Mucosa of gallbladder (tissue), 1 donor: ENCODE data around the gene KRT82. TPM values are rescaled to one million over a fixed set of nuclear protein-coding genes. Genes with fewer than 3 reads are reported as not detected.

Experiments used
- DNase-seq: peaks from one replicate; pipeline ENCODE4 v3.0.0-alpha.2; 2020; ENCODE audit warnings: low spot score
- total RNA-seq: library from RNA; stranded (reverse); gene quantifications from one replicate; pipeline ENCODE4 v1.2.1, GENCODE V29; 2021
- donor health status: DM: no; HTN: no; CAD: no.

The KRT82 gene
- total RNA-seq, 1 donor from 2014 or later = not detected

DNA sequence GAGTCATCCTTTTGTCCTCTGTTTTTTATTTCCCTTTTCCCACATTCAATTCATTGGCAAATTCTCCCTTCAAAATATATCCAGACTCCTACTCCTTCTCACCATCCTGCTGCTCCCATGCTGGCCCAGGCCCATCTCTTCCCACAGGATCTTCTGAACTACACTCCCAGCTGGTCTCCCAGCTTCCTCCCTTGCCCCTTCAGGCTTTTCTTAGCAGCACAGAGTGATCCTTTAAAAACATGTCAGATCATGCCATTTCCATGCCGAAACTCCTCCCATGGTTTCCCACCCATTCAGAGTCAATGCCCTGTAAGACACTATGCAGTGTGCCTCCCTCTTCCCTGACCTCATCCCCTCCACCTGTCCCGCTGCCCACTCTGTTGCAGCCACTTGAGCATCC lies 18.3 kb downstream of the KRT82 start:
- no peak for DNase-seq

DNA sequence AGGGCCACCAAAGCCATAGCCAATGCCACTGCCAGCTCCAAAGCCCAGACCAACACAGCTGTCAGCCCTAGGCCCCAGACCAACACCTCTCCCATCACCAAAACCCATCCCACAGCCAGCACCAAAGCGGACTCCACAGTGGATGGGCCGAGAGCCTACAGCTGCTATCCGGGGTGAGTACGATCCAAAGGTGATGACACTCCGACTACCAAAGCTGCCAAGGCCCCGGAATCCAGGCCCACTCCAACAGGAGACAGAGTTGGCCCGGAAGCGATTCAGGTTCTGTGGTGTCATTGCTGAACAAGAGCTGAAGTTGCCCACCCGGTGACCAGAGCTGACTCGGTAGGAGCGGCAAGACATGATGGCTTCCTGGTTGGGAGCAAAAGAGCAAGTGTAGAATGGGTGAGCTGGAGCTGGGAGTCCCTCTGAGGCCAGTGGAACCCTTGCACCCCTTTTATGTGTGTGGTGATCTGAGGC lies 20.9 kb downstream of the KRT82 start, which contains the start of gene KRT84:
KRT84 (minus strand) TSS at position 427 of the 477 bp plus-strand sequence; CDS start at position 360, 67 bp downstream.
- DNase-seq = no peak

DNA sequence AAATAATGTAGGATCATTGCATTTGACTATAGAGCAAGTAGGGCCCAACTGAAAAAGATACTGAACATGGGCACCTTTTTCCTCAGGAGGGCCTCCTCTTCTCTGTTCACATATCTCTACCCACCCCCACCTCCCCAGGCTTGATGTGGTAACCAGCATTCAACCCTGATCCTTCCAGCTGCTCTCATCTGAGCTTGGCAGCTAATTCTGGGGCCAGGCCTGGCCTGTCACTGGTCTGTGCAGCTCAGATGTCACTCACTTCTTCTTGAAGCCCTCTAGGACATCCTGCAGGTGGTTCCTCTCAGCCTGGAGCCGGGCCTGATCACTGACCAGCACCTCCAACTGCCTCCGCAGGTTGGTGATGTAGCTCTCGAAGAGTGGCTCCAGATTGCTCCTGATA lies 22.8 kb downstream of the KRT82 start:
- DNase-seq = no peak

DNA sequence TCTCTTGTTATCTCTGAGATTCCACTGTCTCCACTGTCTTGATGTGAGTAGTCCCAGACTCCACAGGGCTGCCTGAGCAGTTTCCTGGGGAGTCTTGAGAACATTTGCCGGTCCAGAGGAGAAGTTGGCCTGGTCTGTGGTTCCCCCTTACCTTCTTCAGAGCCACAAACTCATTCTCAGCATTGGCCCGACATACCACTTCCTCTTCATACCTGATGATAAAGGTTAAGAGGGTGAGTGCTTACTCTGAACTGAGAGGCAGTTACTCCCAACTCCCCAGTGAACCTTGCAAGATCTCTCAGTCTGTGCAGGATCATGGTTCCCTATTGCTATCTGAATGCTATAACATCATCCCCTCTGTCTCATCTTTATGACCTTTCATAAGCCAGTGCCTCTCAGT lies 23.3 kb downstream of the KRT82 start:
- no peak for DNase-seq

DNA sequence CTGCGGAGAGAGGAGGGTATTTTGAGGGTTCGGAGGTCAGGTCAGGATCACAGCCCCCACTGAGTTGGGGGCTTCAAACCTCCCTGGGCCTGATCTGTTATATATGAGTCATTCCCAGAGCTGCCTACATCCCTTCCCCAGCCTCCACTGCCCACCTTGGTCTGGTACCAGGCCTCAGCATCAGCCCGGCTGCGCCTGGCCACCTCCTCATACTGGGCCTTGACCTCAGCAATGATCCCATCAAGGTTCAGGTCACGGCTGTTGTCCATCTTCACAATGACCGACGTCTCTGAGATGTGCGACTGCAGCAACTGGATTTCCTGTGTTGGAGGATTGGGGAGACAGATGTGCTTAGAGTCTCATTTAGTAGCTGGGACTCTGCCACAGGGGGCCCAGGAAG lies 24.9 kb downstream of the KRT82 start:
- DNase-seq = no peak

DNA sequence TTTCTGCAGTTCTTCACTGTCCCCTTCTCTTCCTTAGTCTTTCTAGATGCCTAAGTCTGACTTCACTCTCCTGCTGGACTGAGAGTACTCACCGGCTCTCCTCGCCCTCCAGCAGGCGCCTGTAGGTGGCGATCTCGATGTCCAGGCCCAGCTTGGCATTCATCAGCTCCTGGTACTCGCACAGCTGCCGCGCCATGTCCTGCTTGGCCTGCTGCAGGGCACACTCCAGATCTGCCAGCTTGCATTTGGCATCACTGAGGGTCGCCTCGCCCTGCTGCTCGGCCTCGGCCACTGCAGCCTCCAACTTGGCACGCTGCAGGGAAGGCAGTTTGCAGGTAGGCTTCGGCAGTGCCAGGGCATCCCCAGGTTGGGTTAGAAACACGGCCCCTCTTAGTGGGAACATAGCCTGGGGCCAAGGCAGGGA lies 25.9 kb downstream of the KRT82 start:
- peak; percentile 49 for DNase-seq

DNA sequence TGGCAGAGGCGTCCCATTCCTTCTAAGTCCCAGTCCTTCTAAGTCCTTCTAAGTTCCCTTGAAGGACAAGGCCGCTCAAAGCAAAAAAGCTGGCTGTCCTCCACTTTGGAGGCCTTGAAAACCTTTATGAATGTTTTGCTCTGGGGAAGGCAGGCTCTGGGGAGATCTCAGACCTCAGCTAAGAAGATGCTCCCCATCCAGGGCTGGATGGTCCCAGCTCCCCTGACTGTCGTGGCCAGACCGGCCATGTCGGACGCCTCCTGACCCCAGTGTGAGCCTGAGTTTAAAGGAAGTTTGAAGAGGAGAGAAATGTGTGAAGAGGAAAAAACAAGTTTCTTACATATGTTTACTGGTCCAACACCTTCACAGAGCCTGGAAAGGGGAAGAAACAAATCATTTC lies 26.6 kb downstream of the KRT82 start:
- DNase-seq = no peak

DNA sequence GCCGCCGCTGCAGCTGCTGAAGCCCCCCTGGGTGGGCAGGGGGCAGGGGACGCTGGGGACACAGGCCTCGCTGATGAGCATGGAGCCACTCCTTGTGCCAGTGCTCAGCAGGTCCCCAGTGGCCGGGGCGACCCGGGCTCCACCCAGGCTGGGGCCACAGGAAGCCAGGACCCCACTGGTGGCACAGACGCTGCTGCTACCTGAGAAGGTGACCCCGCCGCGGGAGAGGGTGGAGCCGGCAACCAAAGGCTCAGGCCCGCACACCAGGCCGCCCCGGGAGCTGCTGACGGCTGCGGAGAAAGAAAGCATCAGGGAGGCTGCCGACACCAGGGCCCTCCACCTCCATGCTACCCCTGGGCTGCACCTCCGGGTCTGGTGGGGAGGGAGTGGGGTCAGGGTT lies 28.0 kb downstream of the KRT82 start:
- DNase-seq = no peak

DNA sequence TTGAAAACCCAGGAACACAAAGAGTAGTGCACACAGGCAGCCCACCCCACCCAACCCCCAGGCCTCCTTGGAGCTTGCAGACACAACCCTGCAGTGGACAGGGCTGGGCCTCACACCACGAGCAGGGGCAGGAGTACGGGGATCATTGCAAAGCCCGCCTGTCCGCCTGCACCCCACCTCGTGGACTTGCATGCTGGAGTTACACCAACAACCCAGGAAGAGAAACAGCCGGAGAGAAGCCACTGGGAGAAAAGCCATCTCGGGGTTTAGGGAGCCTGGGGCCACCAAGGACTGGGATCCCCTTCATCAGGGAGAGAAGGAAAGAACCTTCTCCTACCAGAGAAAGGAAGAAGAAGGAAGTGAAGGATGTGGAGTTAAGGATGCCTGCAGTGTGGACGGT lies 28.9 kb downstream of the KRT82 start:
- DNase-seq = no peak

DNA sequence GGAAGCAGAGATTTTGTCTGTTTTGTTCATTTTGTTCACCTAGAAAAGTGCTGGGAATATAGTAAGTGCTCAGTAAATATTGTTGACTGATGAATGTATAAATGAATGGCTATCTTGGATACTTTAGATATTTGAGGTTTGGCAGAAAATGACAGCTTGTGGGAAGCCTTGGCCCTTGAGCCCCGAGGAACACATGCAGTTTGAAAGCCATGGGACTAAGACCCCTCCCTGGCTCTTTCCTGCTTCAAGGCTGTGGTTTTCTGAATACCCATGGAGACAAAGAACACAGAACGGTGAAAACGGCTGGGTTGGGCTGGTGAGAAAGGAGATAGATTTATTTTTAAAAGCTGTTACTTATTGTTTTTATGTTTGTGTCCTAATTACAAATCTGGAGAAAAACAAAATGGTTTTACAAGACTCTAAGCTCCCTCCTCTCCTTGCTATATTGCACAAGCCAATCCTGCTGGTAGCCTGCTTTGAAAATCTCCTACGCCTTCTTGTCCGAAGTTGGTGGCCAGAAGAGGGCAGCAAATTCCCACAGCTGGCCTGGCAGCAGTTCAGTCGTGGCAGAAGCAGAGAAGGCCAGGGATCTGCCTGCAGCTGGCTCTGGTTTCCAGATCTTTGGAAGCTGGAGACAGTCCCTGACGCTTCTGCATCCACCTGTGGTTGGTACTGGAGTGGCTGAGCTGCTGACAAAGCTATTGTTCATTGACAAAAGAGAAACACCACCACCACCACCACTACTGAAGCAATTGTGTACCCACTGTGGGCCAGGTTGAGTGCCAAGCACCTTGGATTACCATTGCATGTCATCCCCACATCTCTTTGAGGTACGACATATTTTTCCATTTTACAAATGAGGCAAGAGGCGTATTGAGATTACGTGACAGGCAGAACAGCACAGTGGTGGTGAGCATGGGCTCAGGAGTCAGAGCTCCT lies 33.6 kb downstream of the KRT82 start:
- DNase-seq = peak; percentile 90

DNA sequence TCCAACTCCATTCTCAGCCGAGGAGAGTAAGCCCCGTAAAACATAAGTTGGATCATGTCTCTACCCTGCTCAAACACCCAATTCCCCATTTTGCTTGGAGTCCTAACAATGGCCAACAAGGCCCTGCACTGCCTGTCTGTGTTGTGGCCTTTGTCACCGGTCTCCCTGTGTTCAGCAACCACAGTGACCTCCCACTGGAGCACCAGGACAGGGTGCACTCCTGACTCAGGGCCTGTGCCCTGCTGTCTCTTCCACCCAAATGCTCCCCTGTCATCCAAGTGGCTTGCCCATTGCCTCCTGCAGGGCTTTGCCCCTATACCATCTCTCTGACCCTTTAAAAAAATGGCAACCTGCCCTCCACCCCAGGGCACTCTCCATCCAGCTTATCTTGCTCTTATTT lies 34.4 kb downstream of the KRT82 start:
- DNase-seq = no peak

DNA sequence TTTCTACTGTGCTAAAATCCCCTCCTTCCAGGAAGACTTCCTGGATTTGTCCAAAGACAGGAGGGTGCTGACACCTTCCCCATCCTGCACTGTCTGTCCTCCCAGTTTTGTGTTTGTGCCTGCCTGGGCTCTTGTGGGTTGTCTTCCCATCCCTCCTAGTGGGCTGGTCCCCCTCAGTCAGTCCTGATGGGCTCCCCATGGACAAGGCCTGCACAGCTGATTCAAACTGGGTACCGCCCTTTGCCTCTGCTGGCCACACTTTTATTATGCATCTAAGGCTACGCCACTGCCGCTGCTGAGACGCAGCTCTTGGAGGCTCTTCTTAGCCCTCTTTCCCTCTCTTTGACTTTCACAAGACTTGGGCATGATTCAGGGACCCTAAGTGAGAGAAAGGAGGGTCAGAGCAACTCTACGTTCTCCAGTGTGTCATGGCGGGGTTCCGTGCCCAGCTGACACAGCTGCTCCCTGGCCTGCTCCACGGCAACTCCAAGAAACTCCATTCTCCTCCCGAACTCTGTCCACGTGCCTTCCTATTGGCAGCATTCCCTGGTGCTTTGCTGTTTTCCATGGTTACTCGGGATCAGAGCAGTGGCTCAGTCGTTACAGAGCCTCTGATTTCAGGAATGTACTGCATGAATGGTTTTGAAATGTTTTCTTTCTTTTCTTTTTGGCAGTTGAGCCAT lies 35.1 kb downstream of the KRT82 start:
- DNase-seq = peak; percentile 72

DNA sequence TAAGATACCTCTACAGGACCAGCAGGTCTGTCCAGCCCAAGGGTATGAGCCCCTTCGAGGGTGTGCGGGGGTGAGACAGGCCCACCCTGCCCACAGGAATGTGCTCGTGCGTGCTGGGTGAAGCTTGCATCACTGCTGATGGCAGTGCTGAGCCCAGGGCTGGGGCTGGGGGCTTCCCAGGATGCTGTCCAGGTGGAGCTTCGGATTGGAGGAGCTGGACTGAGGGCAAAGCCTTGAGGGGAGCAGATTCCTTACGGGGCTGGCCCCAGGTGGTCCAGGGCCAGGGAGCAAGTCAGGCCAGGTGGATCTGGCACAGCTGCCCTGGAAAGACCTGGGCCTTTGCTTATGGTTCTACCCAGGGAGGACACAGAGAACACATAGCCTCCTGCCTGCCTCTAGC lies 36.3 kb downstream of the KRT82 start:
- DNase-seq = no peak

DNA sequence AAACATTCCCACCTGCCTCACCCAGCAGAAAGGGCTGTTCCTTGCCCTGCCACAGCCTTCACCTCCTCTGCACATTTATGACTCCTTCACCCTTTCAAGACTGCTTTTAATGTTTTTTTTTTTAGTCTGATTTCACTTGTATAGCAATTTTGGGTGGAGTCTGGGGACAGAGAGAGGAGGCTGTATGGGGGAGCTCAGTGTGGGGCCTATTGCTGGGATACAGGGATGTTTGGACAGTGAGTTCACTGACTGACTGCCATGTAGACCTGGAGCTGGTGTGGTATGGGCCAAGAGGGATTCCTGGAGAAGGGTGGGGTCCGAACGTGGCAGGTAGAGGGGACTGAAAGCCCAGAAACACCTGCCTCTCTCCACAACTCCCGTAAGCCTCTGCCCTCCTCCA lies 36.9 kb downstream of the KRT82 start:
- DNase-seq = no peak

DNA sequence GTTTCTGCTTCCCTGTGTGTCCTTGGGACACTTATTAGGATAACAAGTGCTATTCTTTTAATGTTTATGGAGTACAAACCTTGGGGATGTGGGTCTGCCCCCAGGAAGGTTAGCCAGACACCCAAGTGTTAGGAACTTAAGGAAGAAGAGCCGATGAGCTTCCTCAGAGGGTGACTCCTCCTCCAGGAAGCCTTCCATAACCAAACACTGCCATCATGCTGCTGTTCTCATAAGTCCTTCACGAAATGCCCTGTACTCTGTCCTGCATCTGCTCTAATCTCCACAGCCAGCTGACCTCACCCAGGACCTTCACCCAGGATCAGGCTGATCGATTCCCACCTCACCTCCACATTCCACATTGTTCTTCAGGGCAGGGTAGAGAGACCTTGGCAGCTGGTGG lies 37.6 kb downstream of the KRT82 start:
- DNase-seq = no peak

DNA sequence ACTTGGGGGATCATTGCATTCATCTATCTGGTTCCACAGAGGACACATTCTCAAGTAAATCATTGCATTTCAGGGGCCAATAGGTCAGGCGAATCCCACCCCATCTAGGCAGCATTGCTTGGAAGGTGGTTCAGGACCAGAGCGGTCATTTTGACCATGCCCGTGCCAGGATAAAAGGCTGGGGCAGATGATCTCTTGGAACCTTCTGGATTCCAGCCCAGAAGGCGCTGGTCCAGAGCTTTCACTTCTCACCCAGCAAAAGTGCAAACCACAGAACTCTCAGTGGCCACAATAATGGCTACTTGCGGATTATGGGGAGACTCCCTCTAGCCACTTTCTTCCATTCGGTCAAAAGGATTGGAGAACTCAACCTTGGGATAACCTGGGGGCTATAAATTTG lies 38.3 kb downstream of the KRT82 start:
- no peak for DNase-seq

DNA sequence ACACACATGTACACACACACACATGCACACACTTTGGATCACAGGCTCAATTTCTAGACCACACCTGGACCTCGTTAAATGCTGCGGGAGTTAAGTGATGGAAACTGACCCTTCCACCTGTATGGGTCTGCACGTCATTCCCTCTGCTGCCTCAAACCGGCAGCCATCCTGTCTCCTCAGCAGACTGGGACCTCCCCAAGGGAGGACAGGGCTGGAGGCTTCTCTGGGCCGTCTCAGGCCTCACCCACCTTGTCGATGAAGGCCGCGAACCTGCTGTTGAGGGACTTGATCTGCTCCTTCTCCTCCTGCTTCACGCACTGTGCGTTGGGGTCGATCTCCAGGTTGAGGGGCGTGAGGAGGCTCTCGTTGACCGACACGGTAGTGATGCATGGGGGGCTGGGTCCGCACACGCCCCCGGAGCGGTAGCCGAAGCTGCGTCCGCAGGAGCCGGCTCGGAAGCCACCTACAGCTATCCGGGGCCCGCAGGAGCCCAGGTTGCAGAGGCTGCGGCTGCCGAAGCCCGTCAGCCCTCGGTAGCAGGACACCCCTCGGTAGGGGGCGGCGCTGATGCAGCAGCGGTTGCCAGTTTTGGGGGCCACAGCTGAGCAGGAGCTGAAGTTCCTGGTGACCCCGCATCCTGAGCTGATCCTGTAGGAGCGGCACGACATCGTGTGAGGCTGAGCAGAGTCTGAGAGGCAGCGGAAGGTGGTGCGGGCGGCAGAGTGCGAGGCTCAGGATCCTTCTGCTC lies 39.2 kb downstream of the KRT82 start, which contains the start of gene KRT85:
KRT85 (minus strand) TSS at position 744 of the 748 bp plus-strand sequence; CDS start at position 668, 76 bp downstream.
- no peak for DNase-seq

DNA sequence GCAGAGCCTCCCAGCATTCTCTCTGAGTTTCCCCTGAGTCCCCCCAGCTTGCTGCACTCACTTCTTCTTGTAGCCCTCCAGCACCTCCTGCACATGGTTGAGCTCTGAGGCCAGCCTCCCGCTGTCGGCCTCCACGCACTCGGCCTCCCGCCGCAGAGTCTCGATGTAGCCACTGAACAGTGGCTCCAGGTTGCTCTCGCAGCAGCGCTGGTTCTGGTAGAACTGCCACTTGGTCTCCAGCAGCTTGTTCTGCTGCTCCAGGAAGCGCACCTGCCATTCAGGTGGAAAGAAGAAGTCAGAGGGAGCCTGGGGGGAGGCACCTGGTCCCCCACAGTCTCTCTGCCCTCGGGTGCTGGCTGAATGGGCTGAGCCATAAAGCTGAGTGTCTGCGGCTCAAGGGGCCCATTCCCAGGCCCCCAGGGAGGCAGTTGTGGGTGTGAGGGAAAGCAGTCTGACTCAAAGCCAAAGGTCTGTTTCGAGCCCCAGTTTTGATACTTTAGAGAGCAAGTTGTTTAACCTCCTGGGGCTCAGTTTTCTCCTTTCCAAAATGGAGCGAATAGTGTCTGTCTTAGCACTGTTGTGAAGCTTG lies 41.1 kb downstream of the KRT82 start:
- DNase-seq = no peak

DNA sequence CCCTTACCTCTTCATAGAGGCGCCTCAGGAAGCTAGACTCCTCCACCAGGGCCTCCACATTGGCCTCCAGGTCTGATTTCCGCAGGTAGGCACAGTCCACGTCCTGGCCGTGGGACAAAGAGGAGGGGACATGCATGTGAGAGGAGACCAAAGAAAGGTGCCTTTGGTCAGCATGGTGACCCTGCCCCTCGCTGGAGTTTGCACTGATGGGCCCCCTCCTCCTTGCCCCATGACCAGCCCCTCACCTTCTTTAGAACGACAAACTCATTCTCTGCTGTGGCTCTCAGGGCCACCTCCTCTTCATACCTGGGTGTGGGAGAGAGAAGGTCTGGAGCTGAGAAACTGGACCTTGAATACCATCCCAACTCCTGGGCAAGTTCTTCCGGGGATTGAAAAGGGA lies 42.1 kb downstream of the KRT82 start:
- DNase-seq = no peak

DNA sequence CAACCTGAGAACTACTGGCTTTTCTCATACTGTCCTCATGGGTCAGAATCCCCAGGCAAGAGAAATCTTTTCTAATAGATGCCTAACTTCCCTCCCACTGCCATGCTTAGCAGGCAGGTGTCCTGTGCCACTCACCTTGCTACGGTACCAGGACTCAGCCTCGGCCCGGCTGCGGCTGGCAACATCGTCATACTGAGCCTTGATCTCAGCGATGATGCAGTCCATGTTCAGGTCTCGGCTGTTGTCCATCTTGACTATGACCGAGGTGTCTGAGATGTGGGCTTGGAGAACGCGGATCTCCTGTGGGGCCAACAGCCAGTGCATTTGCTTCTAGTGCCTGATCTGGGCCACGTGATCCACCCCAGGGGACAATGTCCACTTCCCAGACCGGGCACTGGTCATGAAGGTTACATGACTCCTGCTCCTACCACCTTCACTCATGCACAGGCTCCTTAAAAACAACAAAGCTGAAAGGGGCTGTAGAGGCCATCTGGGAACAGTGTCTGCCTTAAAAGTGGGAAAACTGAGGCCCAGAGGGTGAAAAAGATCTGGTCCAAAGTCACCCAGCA lies 42.9 kb downstream of the KRT82 start:
- no peak for DNase-seq

DNA sequence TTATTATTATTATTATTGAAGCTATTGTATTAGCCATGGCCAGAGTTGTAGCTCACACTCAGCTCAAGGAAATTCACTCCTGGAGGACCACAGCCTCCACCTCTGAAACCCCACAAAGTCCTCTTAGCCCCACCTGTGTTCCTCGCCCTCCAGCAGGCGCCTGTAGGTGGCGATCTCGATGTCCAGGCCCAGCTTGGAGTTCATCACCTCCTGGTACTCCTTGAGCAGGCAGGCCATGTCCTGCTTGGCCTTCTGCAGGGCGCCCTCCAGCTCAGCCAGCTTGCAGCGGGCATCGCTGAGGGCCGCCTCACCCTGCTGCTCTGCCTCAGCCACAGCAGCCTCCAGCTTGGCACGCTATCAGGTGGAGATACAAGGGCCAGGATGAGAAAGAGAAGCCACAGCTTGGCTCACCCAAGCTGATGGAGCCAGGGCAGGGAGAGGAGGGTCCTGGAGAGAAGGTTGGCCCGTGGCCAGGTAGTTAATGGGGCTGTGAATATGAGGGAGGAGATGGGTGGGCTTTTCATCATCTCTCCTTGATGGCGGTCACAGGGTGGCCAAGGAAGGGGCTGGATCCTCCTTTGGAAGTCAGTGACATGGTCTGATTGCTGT lies 43.9 kb downstream of the KRT82 start:
- no peak for DNase-seq
